WTC11 (cell line): ENCODE measurements around the gene GALNT6.

ENCODE experiments used
- FOXP1 ChIP-seq: sonication (generic); formaldehyde crosslinking; IDR thresholded peaks from 2 replicates; pipeline ENCODE4 v1.8.0; 2022; ENCODE audit warnings: missing genetic modification reagents, mild to moderate bottlenecking, moderate library complexity, borderline replicate concordance
- TF ChIP-seq, protein P1 (sequence below): sonication (generic); formaldehyde crosslinking; IDR thresholded peaks from 2 replicates; pipeline ENCODE4 v1.8.1; 2022; ENCODE audit warnings: low read depth, missing genetic modification reagents, borderline replicate concordance
- TF ChIP-seq, protein P2 (sequence below): sonication (generic); formaldehyde crosslinking; IDR thresholded peaks from 2 replicates; pipeline ENCODE4 v1.8.1; 2023; ENCODE audit warnings: mild to moderate bottlenecking, missing genetic modification reagents, moderate library complexity
- TF ChIP-seq, protein P3 (sequence below): sonication (generic); formaldehyde crosslinking; IDR thresholded peaks from 2 replicates; pipeline ENCODE4 v1.8.0; 2023; ENCODE audit warnings: mild to moderate bottlenecking, missing genetic modification reagents
- TF ChIP-seq, protein P4 (sequence below): fragments of 200-600 bp; IDR thresholded peaks from 2 replicates; pipeline ENCODE4 v1.8.0; 2022; ENCODE audit warnings: antibody characterized with exemption
- TF ChIP-seq, protein P5 (sequence below): sonication (generic); formaldehyde crosslinking; IDR thresholded peaks from 2 replicates; pipeline ENCODE4 v1.8.1; 2022; ENCODE audit warnings: low read depth, mild to moderate bottlenecking, moderate library complexity, missing genetic modification reagents, borderline replicate concordance
- TF ChIP-seq, protein P6 (sequence below): sonication (generic); formaldehyde crosslinking; conservative IDR thresholded peaks from 2 replicates; pipeline ENCODE4 v1.8.1; 2022; ENCODE audit warnings: mild to moderate bottlenecking, missing genetic modification reagents

DNA sequence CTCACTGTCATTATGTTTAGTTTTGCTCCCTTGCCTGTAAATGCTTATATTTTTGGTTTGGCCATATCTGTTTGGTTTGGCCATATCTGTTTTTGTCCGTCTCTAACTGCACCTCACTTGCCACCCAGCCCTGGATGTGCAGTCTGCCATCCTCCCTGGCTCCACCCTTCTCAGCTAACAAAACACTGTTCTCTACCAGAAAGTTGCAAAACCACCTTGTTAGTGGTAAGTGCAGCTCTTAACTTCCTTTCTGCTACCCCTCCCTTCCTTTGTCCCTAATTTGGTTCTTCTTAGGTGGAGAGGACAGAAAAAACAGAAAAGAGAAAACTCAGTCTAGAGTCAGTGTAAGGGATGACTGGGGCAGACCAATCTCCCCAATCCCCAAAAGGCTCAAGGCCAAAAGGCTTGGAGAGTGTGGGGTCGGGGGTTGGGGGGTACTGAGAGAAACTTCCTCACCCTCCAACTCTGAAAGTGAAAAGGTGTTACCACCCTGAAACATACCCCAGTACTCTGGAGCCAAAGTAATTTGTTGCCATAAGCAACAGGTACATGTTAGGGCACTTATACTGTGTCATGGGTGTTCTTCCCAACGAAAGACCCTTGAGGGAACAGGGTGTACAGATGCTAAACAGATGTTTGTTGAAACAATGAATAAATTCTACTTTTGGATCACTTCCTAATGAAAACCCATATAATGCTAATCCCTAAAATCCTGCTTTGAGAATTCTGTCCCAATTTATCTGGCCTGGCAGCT, 72.2 kb downstream of the GALNT6 start:
- TF ChIP-seq, protein P1, sequence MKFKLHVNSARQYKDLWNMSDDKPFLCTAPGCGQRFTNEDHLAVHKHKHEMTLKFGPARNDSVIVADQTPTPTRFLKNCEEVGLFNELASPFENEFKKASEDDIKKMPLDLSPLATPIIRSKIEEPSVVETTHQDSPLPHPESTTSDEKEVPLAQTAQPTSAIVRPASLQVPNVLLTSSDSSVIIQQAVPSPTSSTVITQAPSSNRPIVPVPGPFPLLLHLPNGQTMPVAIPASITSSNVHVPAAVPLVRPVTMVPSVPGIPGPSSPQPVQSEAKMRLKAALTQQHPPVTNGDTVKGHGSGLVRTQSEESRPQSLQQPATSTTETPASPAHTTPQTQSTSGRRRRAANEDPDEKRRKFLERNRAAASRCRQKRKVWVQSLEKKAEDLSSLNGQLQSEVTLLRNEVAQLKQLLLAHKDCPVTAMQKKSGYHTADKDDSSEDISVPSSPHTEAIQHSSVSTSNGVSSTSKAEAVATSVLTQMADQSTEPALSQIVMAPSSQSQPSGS (CRISPR knock-in tag): no peak
- TF ChIP-seq, protein P2, sequence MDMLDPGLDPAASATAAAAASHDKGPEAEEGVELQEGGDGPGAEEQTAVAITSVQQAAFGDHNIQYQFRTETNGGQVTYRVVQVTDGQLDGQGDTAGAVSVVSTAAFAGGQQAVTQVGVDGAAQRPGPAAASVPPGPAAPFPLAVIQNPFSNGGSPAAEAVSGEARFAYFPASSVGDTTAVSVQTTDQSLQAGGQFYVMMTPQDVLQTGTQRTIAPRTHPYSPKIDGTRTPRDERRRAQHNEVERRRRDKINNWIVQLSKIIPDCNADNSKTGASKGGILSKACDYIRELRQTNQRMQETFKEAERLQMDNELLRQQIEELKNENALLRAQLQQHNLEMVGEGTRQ (CRISPR knock-in tag): no peak
- TF ChIP-seq, protein P3, sequence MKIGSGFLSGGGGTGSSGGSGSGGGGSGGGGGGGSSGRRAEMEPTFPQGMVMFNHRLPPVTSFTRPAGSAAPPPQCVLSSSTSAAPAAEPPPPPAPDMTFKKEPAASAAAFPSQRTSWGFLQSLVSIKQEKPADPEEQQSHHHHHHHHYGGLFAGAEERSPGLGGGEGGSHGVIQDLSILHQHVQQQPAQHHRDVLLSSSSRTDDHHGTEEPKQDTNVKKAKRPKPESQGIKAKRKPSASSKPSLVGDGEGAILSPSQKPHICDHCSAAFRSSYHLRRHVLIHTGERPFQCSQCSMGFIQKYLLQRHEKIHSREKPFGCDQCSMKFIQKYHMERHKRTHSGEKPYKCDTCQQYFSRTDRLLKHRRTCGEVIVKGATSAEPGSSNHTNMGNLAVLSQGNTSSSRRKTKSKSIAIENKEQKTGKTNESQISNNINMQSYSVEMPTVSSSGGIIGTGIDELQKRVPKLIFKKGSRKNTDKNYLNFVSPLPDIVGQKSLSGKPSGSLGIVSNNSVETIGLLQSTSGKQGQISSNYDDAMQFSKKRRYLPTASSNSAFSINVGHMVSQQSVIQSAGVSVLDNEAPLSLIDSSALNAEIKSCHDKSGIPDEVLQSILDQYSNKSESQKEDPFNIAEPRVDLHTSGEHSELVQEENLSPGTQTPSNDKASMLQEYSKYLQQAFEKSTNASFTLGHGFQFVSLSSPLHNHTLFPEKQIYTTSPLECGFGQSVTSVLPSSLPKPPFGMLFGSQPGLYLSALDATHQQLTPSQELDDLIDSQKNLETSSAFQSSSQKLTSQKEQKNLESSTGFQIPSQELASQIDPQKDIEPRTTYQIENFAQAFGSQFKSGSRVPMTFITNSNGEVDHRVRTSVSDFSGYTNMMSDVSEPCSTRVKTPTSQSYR (CRISPR knock-in tag): no peak
- TF ChIP-seq, protein P4, sequence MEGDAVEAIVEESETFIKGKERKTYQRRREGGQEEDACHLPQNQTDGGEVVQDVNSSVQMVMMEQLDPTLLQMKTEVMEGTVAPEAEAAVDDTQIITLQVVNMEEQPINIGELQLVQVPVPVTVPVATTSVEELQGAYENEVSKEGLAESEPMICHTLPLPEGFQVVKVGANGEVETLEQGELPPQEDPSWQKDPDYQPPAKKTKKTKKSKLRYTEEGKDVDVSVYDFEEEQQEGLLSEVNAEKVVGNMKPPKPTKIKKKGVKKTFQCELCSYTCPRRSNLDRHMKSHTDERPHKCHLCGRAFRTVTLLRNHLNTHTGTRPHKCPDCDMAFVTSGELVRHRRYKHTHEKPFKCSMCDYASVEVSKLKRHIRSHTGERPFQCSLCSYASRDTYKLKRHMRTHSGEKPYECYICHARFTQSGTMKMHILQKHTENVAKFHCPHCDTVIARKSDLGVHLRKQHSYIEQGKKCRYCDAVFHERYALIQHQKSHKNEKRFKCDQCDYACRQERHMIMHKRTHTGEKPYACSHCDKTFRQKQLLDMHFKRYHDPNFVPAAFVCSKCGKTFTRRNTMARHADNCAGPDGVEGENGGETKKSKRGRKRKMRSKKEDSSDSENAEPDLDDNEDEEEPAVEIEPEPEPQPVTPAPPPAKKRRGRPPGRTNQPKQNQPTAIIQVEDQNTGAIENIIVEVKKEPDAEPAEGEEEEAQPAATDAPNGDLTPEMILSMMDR: no peak
- TF ChIP-seq FOXP1 (CRISPR knock-in tag): no peak
- TF ChIP-seq, protein P5, sequence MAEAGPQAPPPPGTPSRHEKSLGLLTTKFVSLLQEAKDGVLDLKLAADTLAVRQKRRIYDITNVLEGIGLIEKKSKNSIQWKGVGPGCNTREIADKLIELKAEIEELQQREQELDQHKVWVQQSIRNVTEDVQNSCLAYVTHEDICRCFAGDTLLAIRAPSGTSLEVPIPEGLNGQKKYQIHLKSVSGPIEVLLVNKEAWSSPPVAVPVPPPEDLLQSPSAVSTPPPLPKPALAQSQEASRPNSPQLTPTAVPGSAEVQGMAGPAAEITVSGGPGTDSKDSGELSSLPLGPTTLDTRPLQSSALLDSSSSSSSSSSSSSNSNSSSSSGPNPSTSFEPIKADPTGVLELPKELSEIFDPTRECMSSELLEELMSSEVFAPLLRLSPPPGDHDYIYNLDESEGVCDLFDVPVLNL (CRISPR knock-in tag): no peak
- TF ChIP-seq, protein P6, sequence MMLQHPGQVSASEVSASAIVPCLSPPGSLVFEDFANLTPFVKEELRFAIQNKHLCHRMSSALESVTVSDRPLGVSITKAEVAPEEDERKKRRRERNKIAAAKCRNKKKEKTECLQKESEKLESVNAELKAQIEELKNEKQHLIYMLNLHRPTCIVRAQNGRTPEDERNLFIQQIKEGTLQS: no peak
